HepG2 (cell line): Measurements from ENCODE around the gene DPYD. TPM values are rescaled to one million over a fixed set of nuclear protein-coding genes. Genes with fewer than 3 reads are reported as not detected.

Experiments
- ATAC-seq: fragments of 200-7000 bp; cut with Tn5 transposase; 3 replicates; pipeline ENCODE4 v1.9.1; 2020; ENCODE audit warnings: mild to moderate bottlenecking, moderate library complexity
- BruUV-seq: library from RNA; stranded (reverse); fragments of 400-500 nt; replicated peaks from 2 replicates; lab custom pipeline; 2021; lab: Mats Ljungman, UMichigan
- CTCF ChIA-PET: fragments of 300-600 bp; formaldehyde crosslinking; extraction: SDS; loops from one replicate; lab custom pipeline; 2021; ENCODE audit warnings: low total read pairs, inconsistent platforms, low intra/inter-chr PET ratio; lab: Yijun Ruan, JAX
- POLR2A ChIA-PET: fragments of 350-600 bp; sonication (Branson Sonifier 250); formaldehyde crosslinking; loops from one replicate; lab custom pipeline; 2020; ENCODE audit warnings: antibody characterized with exemption, inconsistent platforms; lab: Yijun Ruan, JAX
- DNase-seq: peaks from one replicate; pipeline ENCODE4 v3.0.0-alpha.2; 2015; ENCODE audit warnings: low spot score
- FAIRE-seq: peaks from 3 replicates; lab custom pipeline; 2011; peaks lifted over from hg19 to GRCh38; lab: Jason Lieb, UNC
- H2AFZ ChIP-seq: one replicate; pipeline ENCODE4 v1.6.1; 2011; ENCODE audit warnings: low read length, inconsistent platforms
- H3K27ac ChIP-seq: fragments of 300-600 bp; 3 replicates; pipeline ENCODE4 v1.8.0; 2011; ENCODE audit warnings: mixed run types, mild to moderate bottlenecking, mixed read lengths, low read length, inconsistent platforms; ENCODE audit not compliant: insufficient read depth; ENCODE audit errors: extremely low read length
- H3K27me3 ChIP-seq, 2 experiments: fragments of 200-600 bp in 1 of 2; 2 replicates in 1 of 2; 3 replicates in 1 of 2; pipeline versions ENCODE4 v1.6.0 to v1.8.0; 2011; ENCODE audit warnings: low read length in 2 of 2, mild to moderate bottlenecking in 2 of 2, moderate library complexity in 2 of 2, inconsistent platforms in 1 of 2; ENCODE audit not compliant: insufficient read depth in 2 of 2, control insufficient read depth in 1 of 2
- H3K36me3 ChIP-seq, 2 experiments: fragments of 200-600 bp in 1 of 2; replicated peaks in 1 of 2; 2 replicates in 1 of 2; 3 replicates in 1 of 2; pipeline versions ENCODE4 v1.5.1 to v1.8.0; 2011; ENCODE audit warnings: low read length in 2 of 2, inconsistent platforms in 1 of 2; ENCODE audit not compliant: insufficient read depth in 2 of 2, control insufficient read depth in 1 of 2
- H3K4me1 ChIP-seq: 2 replicates; pipeline ENCODE4 v1.5.1; 2012; ENCODE audit warnings: low read length, inconsistent platforms; ENCODE audit not compliant: insufficient read depth
- H3K4me2 ChIP-seq: 2 replicates; pipeline ENCODE4 v1.6.0; 2011; ENCODE audit warnings: low read depth, low read length, inconsistent platforms
- H3K4me3 ChIP-seq, 3 experiments: fragments of 200-600 bp in 1 of 3; sonication (generic), shearing (Covaris generic) in 1 of 3; replicated peaks in 1 of 3; 2 replicates each; pipeline ENCODE4 v1.5.1; 2011 to 2016; ENCODE audit warnings: low read length in 3 of 3, inconsistent platforms in 2 of 3, low read depth in 2 of 3, mild to moderate bottlenecking in 2 of 3, control low read depth in 1 of 3, mixed read lengths in 1 of 3; ENCODE audit not compliant: insufficient read depth in 1 of 3
- H3K79me2 ChIP-seq: one replicate; pipeline ENCODE4 v1.6.1; 2011; ENCODE audit warnings: low read length, inconsistent platforms; ENCODE audit not compliant: insufficient read depth
- H3K9ac ChIP-seq: 2 replicates; pipeline ENCODE4 v1.6.0; 2011; ENCODE audit warnings: mild to moderate bottlenecking, low read depth, low read length, inconsistent platforms; ENCODE audit not compliant: insufficient read depth
- H3K9me3 ChIP-seq: 2 replicates; pipeline ENCODE4 v1.5.1; 2012; ENCODE audit warnings: mild to moderate bottlenecking, low read length
- H4K20me1 ChIP-seq: 2 replicates; pipeline ENCODE4 v1.6.0; 2011; ENCODE audit warnings: inconsistent platforms, mild to moderate bottlenecking, low read length, moderate library complexity; ENCODE audit not compliant: insufficient read depth
- EHMT2 ChIP-seq: fragments of 200-600 bp; sonication (generic); IDR thresholded peaks from 2 replicates; pipeline ENCODE4 v1.7.0; 2017; ENCODE audit warnings: antibody characterized with exemption, low read depth, low read length, borderline replicate concordance
- HOXA9 ChIP-seq: sonication (generic); formaldehyde crosslinking; IDR thresholded peaks from 2 replicates; pipeline ENCODE4 v1.8.1; 2022; ENCODE audit warnings: missing genetic modification reagents, mild to moderate bottlenecking, moderate library complexity, borderline replicate concordance
- HOXD1 ChIP-seq: sonication (generic); formaldehyde crosslinking; IDR thresholded peaks from 2 replicates; pipeline ENCODE4 v1.5.0; 2020; ENCODE audit warnings: missing genetic modification reagents
- MNT ChIP-seq: fragments of 450-650 bp; IDR thresholded peaks from 2 replicates; pipeline ENCODE4 v1.6.1; 2016
- RBFOX2 ChIP-seq: fragments of 200-400 bp; formaldehyde crosslinking; IDR thresholded peaks from 2 replicates; pipeline ENCODE4 v1.6.1; 2017; ENCODE audit warnings: low read depth, mild to moderate bottlenecking, low read length
- RCOR2 ChIP-seq: IDR thresholded peaks from 2 replicates; pipeline ENCODE4 v1.6.1; 2016; ENCODE audit warnings: missing biosample characterization, missing genetic modification reagents
- RFXANK ChIP-seq: IDR thresholded peaks from 2 replicates; pipeline ENCODE4 v1.6.1; 2016
- ZKSCAN5 ChIP-seq: sonication (generic); formaldehyde crosslinking; IDR thresholded peaks from 2 replicates; pipeline ENCODE4 v1.5.1; 2020; ENCODE audit warnings: mild to moderate bottlenecking, missing genetic modification reagents
- ZNF232 ChIP-seq: sonication (generic); formaldehyde crosslinking; IDR thresholded peaks from 2 replicates; pipeline ENCODE4 v1.4.0; 2020; ENCODE audit warnings: missing genetic modification reagents, borderline replicate concordance
- ZNF264 ChIP-seq: sonication (generic); formaldehyde crosslinking; IDR thresholded peaks from 2 replicates; pipeline ENCODE4 v1.4.0; 2020; ENCODE audit warnings: missing genetic modification reagents
- ZNF496 ChIP-seq: sonication (generic); formaldehyde crosslinking; IDR thresholded peaks from 2 replicates; pipeline ENCODE4 v1.8.1; 2023; ENCODE audit warnings: mild to moderate bottlenecking, moderate library complexity, missing genetic modification reagents; ENCODE audit not compliant: insufficient replicate concordance
- ZNF552 ChIP-seq: sonication (generic); formaldehyde crosslinking; IDR thresholded peaks from 2 replicates; pipeline ENCODE4 v1.9.0; 2022; ENCODE audit warnings: missing genetic modification reagents, mild to moderate bottlenecking, borderline replicate concordance
- in situ Hi-C: cut with HindIII; loops from 2 replicates; pipeline ENCODE4 v1.10.0; 2017; ENCODE audit warnings: low pct_unique_long_range_greater_than_20kb; ENCODE audit not compliant: extremely low pct_ligation_motif_present
- intact Hi-C: fragments of 100-400 bp; cut with micrococcal nuclease; formaldehyde crosslinking; loops from one replicate; pipeline ENCODE4 v1.10.0; 2022; ENCODE audit not compliant: unreplicated experiment
- polyA plus RNA-seq, 8 experiments: library from polyadenylated mRNA; depleted of rRNA in 3 of 8; stranded (reverse) in 7 of 8; unstranded in 1 of 8; fragments of >200 nt; fragmentation: Illumina TruSeq in 4 of 8; extraction: Trizol in 4 of 8; gene quantifications; 2 replicates each; pipeline versions ENCODE4 v1.2.1 to v1.2.3, GENCODE V29; 2011 to 2016; ENCODE audit warnings: low read depth in 4 of 8, missing spikeins in 1 of 8, mixed read lengths in 1 of 8; ENCODE audit not compliant: insufficient read depth in 1 of 8
- total RNA-seq, 5 experiments: library from RNA; depleted of rRNA; stranded (reverse); fragments of >200 nt; fragmentation: Illumina TruSeq; extraction: Trizol; gene quantifications; 2 replicates each; pipeline ENCODE4 v1.2.3, GENCODE V29; 2016; ENCODE audit warnings: low read depth in 1 of 5
- TF ChIP-seq, protein P1 (sequence below): sonication (generic); formaldehyde crosslinking; IDR thresholded peaks from 2 replicates; pipeline ENCODE4 v1.5.1; 2020; ENCODE audit warnings: mild to moderate bottlenecking, missing genetic modification reagents, moderate library complexity
- TF ChIP-seq, protein P2 (sequence below): sonication (generic); formaldehyde crosslinking; IDR thresholded peaks from 2 replicates; pipeline ENCODE4 v1.5.1; 2020; ENCODE audit warnings: missing genetic modification reagents, mild to moderate bottlenecking, borderline replicate concordance
- TF ChIP-seq, protein P3 (sequence below): sonication (generic); formaldehyde crosslinking; conservative IDR thresholded peaks from 2 replicates; pipeline ENCODE4 v1.4.0; 2020; ENCODE audit warnings: missing genetic modification reagents

Gene DPYD
- total and polyA plus RNA-seq, 2 of the 13 experiments (the other 11 are each of a cell fraction or from before 2014, with no cell fraction given), result 1.3 to 3.4 TPM

DNA sequence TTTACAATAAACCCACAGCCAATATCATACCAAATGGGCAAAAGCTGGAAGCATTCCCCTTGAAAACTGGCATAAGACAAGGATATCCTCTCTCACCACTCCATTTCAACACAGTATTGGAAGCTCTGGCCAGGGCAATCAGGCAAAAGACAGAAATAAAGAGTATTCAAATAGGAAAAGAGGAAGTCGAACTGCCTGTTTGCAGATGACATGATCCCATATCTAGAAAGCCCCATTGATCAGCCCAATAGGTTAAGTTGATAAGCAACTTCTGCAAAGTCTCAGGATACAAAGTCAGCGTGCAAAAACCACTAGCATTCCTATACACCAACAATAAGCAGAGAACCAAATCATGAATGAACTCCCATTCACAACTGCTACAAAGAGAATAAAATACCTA is 235.5 kb downstream of the DPYD start (continued):
- TF ChIP-seq, protein P1, sequence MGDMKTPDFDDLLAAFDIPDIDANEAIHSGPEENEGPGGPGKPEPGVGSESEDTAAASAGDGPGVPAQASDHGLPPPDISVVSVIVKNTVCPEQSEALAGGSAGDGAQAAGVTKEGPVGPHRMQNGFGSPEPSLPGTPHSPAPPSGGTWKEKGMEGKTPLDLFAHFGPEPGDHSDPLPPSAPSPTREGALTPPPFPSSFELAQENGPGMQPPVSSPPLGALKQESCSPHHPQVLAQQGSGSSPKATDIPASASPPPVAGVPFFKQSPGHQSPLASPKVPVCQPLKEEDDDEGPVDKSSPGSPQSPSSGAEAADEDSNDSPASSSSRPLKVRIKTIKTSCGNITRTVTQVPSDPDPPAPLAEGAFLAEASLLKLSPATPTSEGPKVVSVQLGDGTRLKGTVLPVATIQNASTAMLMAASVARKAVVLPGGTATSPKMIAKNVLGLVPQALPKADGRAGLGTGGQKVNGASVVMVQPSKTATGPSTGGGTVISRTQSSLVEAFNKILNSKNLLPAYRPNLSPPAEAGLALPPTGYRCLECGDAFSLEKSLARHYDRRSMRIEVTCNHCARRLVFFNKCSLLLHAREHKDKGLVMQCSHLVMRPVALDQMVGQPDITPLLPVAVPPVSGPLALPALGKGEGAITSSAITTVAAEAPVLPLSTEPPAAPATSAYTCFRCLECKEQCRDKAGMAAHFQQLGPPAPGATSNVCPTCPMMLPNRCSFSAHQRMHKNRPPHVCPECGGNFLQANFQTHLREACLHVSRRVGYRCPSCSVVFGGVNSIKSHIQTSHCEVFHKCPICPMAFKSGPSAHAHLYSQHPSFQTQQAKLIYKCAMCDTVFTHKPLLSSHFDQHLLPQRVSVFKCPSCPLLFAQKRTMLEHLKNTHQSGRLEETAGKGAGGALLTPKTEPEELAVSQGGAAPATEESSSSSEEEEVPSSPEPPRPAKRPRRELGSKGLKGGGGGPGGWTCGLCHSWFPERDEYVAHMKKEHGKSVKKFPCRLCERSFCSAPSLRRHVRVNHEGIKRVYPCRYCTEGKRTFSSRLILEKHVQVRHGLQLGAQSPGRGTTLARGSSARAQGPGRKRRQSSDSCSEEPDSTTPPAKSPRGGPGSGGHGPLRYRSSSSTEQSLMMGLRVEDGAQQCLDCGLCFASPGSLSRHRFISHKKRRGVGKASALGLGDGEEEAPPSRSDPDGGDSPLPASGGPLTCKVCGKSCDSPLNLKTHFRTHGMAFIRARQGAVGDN (CRISPR knock-in tag), result no peak
- no peak for TF ChIP-seq EHMT2
- no peak for TF ChIP-seq ZNF496 (CRISPR knock-in tag)
- no peak for TF ChIP-seq RFXANK (CRISPR knock-in tag)
- TF ChIP-seq HOXD1, result no peak

DNA sequence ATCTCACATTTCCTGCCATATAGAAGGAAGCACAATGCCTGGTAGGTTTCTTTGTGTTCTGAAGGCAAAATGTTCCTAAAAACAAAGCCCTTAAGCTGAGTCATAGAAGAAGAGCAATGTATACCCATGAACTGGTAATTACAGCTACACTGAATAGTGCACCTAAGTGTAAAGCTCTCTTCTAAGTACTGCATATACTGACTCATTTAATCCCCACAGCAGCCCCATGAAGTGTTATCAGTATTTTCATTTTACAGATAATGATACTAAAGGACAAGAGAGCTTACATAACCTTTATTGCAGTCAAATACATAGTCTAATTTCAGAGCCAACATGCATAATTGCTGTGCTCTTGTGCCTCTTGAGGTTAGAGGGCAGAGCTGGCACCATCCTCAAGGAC is 239.9 kb downstream of the DPYD start:
- Histone ChIP-seq H2AFZ (no peak overlapping the region), H3K27ac (no peak overlapping the region), H3K4me1 (no peaks in the 10 kb centered on the region), H3K9me3 (no peaks in the 10 kb centered on the region), H3K27me3 (no peaks in the 10 kb centered on the region), H3K4me2 (no peak overlapping the region), H3K4me3 (no peak overlapping the region), H4K20me1 (no peaks in the 10 kb centered on the region), H3K36me3 (no peaks in the 10 kb centered on the region), H3K9ac (no peak overlapping the region), H3K79me2 (no peaks in the 10 kb centered on the region)
- POLR2A ChIA-PET, result no interaction called here
- in situ Hi-C loops, result no loop called here
- CTCF ChIA-PET, result no interaction called here
- FAIRE-seq (no peak), ATAC-seq (no peak), DNase-seq (no peak)
- no TSS peak for BruUV-seq
- intact Hi-C loops, result no loop called here
- TF ChIP-seq, protein P2, sequence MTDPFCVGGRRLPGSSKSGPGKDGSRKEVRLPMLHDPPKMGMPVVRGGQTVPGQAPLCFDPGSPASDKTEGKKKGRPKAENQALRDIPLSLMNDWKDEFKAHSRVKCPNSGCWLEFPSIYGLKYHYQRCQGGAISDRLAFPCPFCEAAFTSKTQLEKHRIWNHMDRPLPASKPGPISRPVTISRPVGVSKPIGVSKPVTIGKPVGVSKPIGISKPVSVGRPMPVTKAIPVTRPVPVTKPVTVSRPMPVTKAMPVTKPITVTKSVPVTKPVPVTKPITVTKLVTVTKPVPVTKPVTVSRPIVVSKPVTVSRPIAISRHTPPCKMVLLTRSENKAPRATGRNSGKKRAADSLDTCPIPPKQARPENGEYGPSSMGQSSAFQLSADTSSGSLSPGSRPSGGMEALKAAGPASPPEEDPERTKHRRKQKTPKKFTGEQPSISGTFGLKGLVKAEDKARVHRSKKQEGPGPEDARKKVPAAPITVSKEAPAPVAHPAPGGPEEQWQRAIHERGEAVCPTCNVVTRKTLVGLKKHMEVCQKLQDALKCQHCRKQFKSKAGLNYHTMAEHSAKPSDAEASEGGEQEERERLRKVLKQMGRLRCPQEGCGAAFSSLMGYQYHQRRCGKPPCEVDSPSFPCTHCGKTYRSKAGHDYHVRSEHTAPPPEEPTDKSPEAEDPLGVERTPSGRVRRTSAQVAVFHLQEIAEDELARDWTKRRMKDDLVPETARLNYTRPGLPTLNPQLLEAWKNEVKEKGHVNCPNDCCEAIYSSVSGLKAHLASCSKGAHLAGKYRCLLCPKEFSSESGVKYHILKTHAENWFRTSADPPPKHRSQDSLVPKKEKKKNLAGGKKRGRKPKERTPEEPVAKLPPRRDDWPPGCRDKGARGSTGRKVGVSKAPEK (CRISPR knock-in tag), result no peak
- TF ChIP-seq ZNF264, result no peak
- TF ChIP-seq RBFOX2, result no peak
- TF ChIP-seq MNT, result no peak
- TF ChIP-seq ZNF552 (CRISPR knock-in tag), result no peak
- TF ChIP-seq, protein P3, sequence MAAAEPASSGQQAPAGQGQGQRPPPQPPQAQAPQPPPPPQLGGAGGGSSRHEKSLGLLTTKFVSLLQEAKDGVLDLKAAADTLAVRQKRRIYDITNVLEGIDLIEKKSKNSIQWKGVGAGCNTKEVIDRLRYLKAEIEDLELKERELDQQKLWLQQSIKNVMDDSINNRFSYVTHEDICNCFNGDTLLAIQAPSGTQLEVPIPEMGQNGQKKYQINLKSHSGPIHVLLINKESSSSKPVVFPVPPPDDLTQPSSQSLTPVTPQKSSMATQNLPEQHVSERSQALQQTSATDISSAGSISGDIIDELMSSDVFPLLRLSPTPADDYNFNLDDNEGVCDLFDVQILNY (CRISPR knock-in tag), result no peak
- TF ChIP-seq ZNF232 (CRISPR knock-in tag), result no peak
- TF ChIP-seq HOXA9, result no peak
- TF ChIP-seq ZKSCAN5 (CRISPR knock-in tag), result no peak
- no peak for TF ChIP-seq RCOR2 (CRISPR knock-in tag)
